Activated B cell treated with CpG ODN at 0.5 μM for 24 hours (primary cell): ENCODE data around the gene CDK11A. TPM values are rescaled to one million over a fixed set of nuclear protein-coding genes. Genes with fewer than 3 reads are reported as not detected.

ENCODE experiments used
- total RNA-seq: library from RNA; stranded (reverse); gene quantifications from 2 replicates; pipeline ENCODE4 v1.2.3, GENCODE V29; 2022

Gene CDK11A
- total RNA-seq, 1 donor from 2014 or later, result 58.9 TPM

Other genes starting within 250 kb of the CDK11A start
- gene ATAD3A, start 212.2 kb downstream of the CDK11A start, total RNA-seq, result 26.1 and 32.4 TPM in 2 replicates
- 0.31 TPM in 1 of 2 replicates, not detected in the other for gene TMEM240, start 183.7 kb downstream of the CDK11A start, total RNA-seq
- gene SSU72, start 149.5 kb downstream of the CDK11A start, total RNA-seq, result 111 and 118 TPM in 2 replicates
- gene FNDC10, start 124.2 kb downstream of the CDK11A start, total RNA-seq, result 0.46 and 0.60 TPM in 2 replicates
- gene MIB2, start 108.9 kb downstream of the CDK11A start, total RNA-seq, result 27.6 and 36.4 TPM in 2 replicates
- gene MMP23B, start 92.2 kb downstream of the CDK11A start, total RNA-seq, result 0.32 and 0.35 TPM in 2 replicates
- gene CDK11B, start 65.4 kb downstream of the CDK11A start, total RNA-seq, result 28.5 and 29.1 TPM in 2 replicates
- gene SLC35E2B, start 31.6 kb downstream of the CDK11A start, total RNA-seq, result 47.6 and 54.7 TPM in 2 replicates
- gene NADK, start 54.1 kb upstream of the CDK11A start, total RNA-seq, result 106 and 122 TPM in 2 replicates
- 266 and 302 TPM in 2 replicates for gene GNB1, start 166.7 kb upstream of the CDK11A start, total RNA-seq
- gene CALML6, start 190.9 kb upstream of the CDK11A start, total RNA-seq, result 0.73 and 1.3 TPM in 2 replicates
- gene TMEM52, start 194.9 kb upstream of the CDK11A start, total RNA-seq, result 0.29 and 0.51 TPM in 2 replicates